ENCODE measurements around the gene DNAJC21. TPM values are rescaled to one million over a fixed set of nuclear protein-coding genes. Genes with fewer than 3 reads are reported as not detected.

The DNAJC21 gene
- total and polyA plus RNA-seq, 4 donors: 8.8 to 21.0 (median 11.8) TPM

DNA sequence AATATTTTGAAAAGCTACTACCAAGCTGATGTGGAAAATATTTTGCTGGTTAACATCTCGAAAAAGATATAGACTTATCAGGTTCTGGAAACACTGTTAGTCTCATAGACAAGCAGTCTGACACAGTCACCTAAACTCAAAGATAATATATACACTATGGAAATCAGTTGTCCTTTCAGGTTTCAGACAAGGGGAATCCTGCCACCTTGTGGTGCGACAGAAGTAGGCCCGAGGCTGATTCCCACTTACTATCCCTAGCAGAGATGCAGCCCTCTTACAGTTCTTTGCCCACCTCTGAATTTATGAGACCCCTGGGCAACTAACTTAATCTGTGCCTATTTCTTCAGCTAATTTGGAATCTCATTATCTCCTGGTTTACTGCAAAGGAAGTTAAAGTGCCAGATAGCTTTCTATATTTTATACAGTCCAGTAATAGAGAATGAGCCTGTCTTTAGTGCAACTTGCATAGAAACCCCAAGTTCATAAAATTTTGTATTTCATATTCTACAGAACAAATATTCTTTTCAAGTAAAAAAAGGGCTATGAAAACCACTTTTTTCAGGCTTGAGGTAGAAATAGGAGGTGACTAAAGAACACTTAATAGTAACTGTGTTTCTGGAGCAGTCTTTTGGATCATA lies 31.0 kb upstream of the DNAJC21 start (continued):
- TF ChIP-seq, protein P1, sequence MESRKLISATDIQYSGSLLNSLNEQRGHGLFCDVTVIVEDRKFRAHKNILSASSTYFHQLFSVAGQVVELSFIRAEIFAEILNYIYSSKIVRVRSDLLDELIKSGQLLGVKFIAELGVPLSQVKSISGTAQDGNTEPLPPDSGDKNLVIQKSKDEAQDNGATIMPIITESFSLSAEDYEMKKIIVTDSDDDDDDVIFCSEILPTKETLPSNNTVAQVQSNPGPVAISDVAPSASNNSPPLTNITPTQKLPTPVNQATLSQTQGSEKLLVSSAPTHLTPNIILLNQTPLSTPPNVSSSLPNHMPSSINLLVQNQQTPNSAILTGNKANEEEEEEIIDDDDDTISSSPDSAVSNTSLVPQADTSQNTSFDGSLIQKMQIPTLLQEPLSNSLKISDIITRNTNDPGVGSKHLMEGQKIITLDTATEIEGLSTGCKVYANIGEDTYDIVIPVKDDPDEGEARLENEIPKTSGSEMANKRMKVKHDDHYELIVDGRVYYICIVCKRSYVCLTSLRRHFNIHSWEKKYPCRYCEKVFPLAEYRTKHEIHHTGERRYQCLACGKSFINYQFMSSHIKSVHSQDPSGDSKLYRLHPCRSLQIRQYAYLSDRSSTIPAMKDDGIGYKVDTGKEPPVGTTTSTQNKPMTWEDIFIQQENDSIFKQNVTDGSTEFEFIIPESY (IDR thresholded peaks at IDR 0.05): no peak
- TF ChIP-seq JUND (IDR thresholded peaks at IDR 0.05): no peak
- no peak for TF ChIP-seq TAF1 (conservative IDR thresholded peaks at IDR 0.05)
- TF ChIP-seq FOXA2 (IDR thresholded peaks at IDR 0.05): no peak
- TF ChIP-seq HNF4G (IDR thresholded peaks at IDR 0.05): no peak
- no peak for TF ChIP-seq FOXA1 (IDR thresholded peaks at IDR 0.05)

DNA sequence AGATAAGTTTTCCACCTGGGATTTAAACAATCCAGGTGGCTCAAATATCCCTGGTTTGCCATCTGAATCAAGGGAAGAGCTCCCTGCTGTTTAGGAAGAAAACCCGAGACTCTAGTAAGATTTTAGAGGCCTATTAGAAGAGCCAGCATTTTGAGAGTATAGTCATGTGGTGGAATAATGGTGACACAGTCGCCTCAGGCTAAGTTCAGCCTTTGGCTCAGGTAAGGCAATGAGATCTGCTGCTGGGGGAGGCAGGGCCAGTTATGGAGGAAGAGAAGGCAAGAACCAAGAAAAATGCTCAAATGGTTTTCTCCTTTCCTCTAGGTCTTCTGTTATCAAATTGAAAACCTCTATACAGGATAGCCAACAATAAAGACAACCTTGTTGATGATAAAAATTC lies 30.3 kb upstream of the DNAJC21 start:
- H3K9ac ChIP-seq (ENCODE audit: low read depth in 1 of 2, low read length in 2 of 2): no peak overlapping the region
- no peak overlapping the region for H3K4me3 ChIP-seq (ENCODE audit: low read depth in 1 of 3, low read length in 3 of 3)
- WGBS: 97% methylated on average over 2 of the region's 2 CpGs
- H3K9me3 ChIP-seq (ENCODE audit: control insufficient read depth in 4 of 4, low read length in 3 of 4): no peaks in the 10 kb centered on the region
- no peak overlapping the region for H3K27ac ChIP-seq (ENCODE audit: low read depth in 1 of 2, low read length in 2 of 2)
- no peak for DNase-seq (ENCODE audit: low spot score)
- no peaks in the 10 kb centered on the region for H3K36me3 ChIP-seq (ENCODE audit: control insufficient read depth in 4 of 4, insufficient read depth in 3 of 4, low read depth in 1 of 4, low read length in 3 of 4)
- no peaks in the 10 kb centered on the region for H3K27me3 ChIP-seq (ENCODE audit: control insufficient read depth in 4 of 4, insufficient read depth in 4 of 4, low read length in 3 of 4)
- no peaks in the 10 kb centered on the region for H3K4me1 ChIP-seq (ENCODE audit: control insufficient read depth in 4 of 4, insufficient read depth in 4 of 4, low read length in 3 of 4)
- TF ChIP-seq, protein P2, sequence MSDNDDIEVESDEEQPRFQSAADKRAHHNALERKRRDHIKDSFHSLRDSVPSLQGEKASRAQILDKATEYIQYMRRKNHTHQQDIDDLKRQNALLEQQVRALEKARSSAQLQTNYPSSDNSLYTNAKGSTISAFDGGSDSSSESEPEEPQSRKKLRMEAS (IDR thresholded peaks at IDR 0.05): no peak
- TF ChIP-seq RAD21 (IDR thresholded peaks at IDR 0.05): no peak

DNA sequence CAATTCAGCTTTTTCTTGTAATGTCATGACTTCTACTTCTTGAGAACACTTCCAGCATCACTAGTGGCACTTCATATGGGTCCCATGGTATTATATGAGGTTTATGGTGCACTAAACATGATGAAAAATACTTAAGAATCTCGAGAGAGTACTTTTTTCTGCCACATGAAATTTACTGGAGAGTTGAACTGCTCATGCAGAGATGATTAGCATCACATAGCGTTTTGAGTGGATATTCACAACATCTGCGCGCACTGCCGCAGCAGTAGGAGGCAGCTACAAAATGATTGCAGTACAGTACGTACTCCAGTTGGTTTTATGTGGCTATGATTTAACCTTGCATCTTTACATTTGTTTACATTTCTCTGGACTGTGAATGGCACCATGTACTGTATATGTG lies 28.7 kb upstream of the DNAJC21 start:
- TF ChIP-seq YY1 (IDR thresholded peaks at IDR 0.05): no peak
- TF ChIP-seq FOXA2 (IDR thresholded peaks at IDR 0.05): no peak
- TF ChIP-seq FOXA1 (IDR thresholded peaks at IDR 0.05): no peak
- TF ChIP-seq, protein P3, sequence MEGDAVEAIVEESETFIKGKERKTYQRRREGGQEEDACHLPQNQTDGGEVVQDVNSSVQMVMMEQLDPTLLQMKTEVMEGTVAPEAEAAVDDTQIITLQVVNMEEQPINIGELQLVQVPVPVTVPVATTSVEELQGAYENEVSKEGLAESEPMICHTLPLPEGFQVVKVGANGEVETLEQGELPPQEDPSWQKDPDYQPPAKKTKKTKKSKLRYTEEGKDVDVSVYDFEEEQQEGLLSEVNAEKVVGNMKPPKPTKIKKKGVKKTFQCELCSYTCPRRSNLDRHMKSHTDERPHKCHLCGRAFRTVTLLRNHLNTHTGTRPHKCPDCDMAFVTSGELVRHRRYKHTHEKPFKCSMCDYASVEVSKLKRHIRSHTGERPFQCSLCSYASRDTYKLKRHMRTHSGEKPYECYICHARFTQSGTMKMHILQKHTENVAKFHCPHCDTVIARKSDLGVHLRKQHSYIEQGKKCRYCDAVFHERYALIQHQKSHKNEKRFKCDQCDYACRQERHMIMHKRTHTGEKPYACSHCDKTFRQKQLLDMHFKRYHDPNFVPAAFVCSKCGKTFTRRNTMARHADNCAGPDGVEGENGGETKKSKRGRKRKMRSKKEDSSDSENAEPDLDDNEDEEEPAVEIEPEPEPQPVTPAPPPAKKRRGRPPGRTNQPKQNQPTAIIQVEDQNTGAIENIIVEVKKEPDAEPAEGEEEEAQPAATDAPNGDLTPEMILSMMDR (IDR thresholded peaks at IDR 0.05; ENCODE audit: low read depth, low read length, missing input control): no peak
- no peak for TF ChIP-seq SP1 (IDR thresholded peaks at IDR 0.05)
- no peak for TF ChIP-seq EGR1 (IDR thresholded peaks at IDR 0.05; ENCODE audit: low read depth in 2 of 2)
- no peak for TF ChIP-seq RAD21 (IDR thresholded peaks at IDR 0.05)
- TF ChIP-seq GABPA (IDR thresholded peaks at IDR 0.05 in 1 of 2, conservative IDR thresholded peaks at IDR 0.05 in 1 of 2): no peak
- H3K27ac ChIP-seq (ENCODE audit: low read depth in 1 of 2, low read length in 2 of 2): no peak overlapping the region
- no peak overlapping the region for H3K9ac ChIP-seq (ENCODE audit: low read depth in 1 of 2, low read length in 2 of 2)
- H3K4me3 ChIP-seq (ENCODE audit: low read depth in 1 of 3, low read length in 3 of 3): no peak overlapping the region
- H3K27me3 ChIP-seq (ENCODE audit: control insufficient read depth in 4 of 4, insufficient read depth in 4 of 4, low read length in 3 of 4): no peaks in the 10 kb centered on the region
- H3K4me1 ChIP-seq (ENCODE audit: control insufficient read depth in 4 of 4, insufficient read depth in 4 of 4, low read length in 3 of 4): no peaks in the 10 kb centered on the region
- no peak for DNase-seq (ENCODE audit: low spot score)
- no peaks in the 10 kb centered on the region for H3K9me3 ChIP-seq (ENCODE audit: control insufficient read depth in 4 of 4, low read length in 3 of 4)
- 96% methylated on average over 6 of the region's 6 CpGs for WGBS
- no peaks in the 10 kb centered on the region for H3K36me3 ChIP-seq (ENCODE audit: control insufficient read depth in 4 of 4, insufficient read depth in 3 of 4, low read depth in 1 of 4, low read length in 3 of 4)
